Endothelial cell of umbilical vein (primary cell): Measurements from ENCODE around the gene KCNJ18.
"Not testable (repeated sequence)": the region's sequence is repeated elsewhere in the genome, so short reads cannot be mapped to it uniquely, and the experiment has no call there.

Experiments
- CTCF ChIP-seq, 2 donors: IDR thresholded peaks; 1 replicate in 1 of 2; 2 replicates in 1 of 2; pipeline ENCODE4 v1.5.1; 2011; ENCODE audit warnings: low read length in 2 of 2, mild to moderate bottlenecking in 2 of 2, moderate library complexity in 2 of 2, control low read depth in 1 of 2, inconsistent platforms in 1 of 2, low read depth in 1 of 2; ENCODE audit not compliant: insufficient read depth in 1 of 2; ENCODE audit errors: extremely low read depth in 1 of 2
- EZH2 ChIP-seq: IDR thresholded peaks from 2 replicates; pipeline ENCODE4 v1.6.1; 2012; ENCODE audit warnings: borderline replicate concordance, low read depth, mild to moderate bottlenecking, moderate library complexity, low read length, inconsistent platforms; ENCODE audit not compliant: severe bottlenecking
- GATA2 ChIP-seq: IDR thresholded peaks from 2 replicates; pipeline ENCODE4 v1.7.0; 2011; ENCODE audit warnings: low read depth, mild to moderate bottlenecking, moderate library complexity, mixed read lengths, low read length; ENCODE audit not compliant: insufficient read length, insufficient read depth
- JUN ChIP-seq: IDR thresholded peaks from 2 replicates; pipeline ENCODE4 v1.6.1; 2011; ENCODE audit warnings: borderline replicate concordance, low read depth; ENCODE audit not compliant: insufficient read length, insufficient read depth
- POLR2A ChIP-seq: IDR thresholded peaks from 2 replicates; pipeline ENCODE4 v1.6.1; 2012; ENCODE audit warnings: low read depth, mild to moderate bottlenecking, control low read depth, low read length
- POLR2AphosphoS5 ChIP-seq: IDR thresholded peaks from 2 replicates; pipeline ENCODE4 v1.6.1; 2012; ENCODE audit warnings: low read depth, mild to moderate bottlenecking, control low read depth, low read length, moderate library complexity; ENCODE audit not compliant: insufficient read depth
- TF ChIP-seq, protein P1 (sequence below): IDR thresholded peaks from 2 replicates; pipeline ENCODE4 v1.6.1; 2011; ENCODE audit not compliant: insufficient read depth, insufficient read length

DNA sequence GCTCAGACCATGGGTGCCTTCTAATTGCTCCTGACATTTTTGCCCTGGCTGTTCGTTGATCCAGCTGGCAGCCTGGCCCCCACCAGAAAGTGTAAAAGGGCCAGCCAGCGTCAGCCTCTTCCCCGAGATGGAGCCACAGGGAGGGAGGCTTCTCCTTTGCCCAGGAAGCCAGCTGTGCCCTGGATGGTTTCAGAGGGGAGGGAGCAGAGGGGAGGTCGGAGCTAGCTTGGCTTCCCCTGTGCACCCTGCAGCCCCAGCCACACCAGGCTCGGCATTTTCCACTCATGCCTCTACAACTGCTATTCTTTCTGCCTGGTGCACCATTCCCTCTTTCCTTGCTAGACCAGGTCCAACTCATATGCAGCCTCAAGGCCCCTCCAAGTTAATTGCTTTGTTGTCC lies 56.4 kb downstream of the KCNJ18 start:
- TF ChIP-seq POLR2A; POLR2AphosphoS5; CTCF (IDR thresholded peaks at IDR 0.05; ENCODE audit: extremely low read depth in 1 of 2, insufficient read depth in 1 of 2, low read depth in 1 of 2, low read length in 2 of 2); EZH2; JUN; GATA2: not testable (repeated sequence)
- TF ChIP-seq, protein P1, sequence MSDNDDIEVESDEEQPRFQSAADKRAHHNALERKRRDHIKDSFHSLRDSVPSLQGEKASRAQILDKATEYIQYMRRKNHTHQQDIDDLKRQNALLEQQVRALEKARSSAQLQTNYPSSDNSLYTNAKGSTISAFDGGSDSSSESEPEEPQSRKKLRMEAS: not testable (repeated sequence)
